BLaER1 treated with 17β-estradiol and CSF1 and Interleukin-3, amounts not matched to agents 10 nM and 100 nM (cell line): ENCODE data around the gene POU5F1.
"Not testable (repeated sequence)": the region's sequence is repeated elsewhere in the genome, so short reads cannot be mapped to it uniquely, and the experiment has no call there.

Experiments
- H3K27ac ChIP-seq, 11 experiments: shearing (Covaris generic); formaldehyde crosslinking; 2 replicates each; pipeline ENCODE4 v1.8.1; 2022
- H3K27me3 ChIP-seq, 11 experiments: shearing (Covaris generic); formaldehyde crosslinking; 2 replicates each; pipeline ENCODE4 v1.8.1; 2022
- H3K36me3 ChIP-seq, 11 experiments: shearing (Covaris generic); formaldehyde crosslinking; 2 replicates each; pipeline ENCODE4 v1.8.1; 2022
- H3K4me1 ChIP-seq, 10 experiments: shearing (Covaris generic); formaldehyde crosslinking; 2 replicates each; pipeline ENCODE4 v1.8.1; 2022
- H3K4me2 ChIP-seq, 11 experiments: shearing (Covaris generic); formaldehyde crosslinking; 2 replicates each; pipeline ENCODE4 v1.8.1; 2022
- H3K4me3 ChIP-seq, 10 experiments: shearing (Covaris generic); formaldehyde crosslinking; 2 replicates each; pipeline ENCODE4 v1.8.1; 2022
- H3K9ac ChIP-seq, 11 experiments: shearing (Covaris generic); formaldehyde crosslinking; 2 replicates each; pipeline ENCODE4 v1.8.1; 2022
- H3K9me3 ChIP-seq, 11 experiments: shearing (Covaris generic); formaldehyde crosslinking; replicated peaks in 1 of 11; 2 replicates each; pipeline ENCODE4 v1.8.1; 2022
- H4K20me1 ChIP-seq, 11 experiments: shearing (Covaris generic); formaldehyde crosslinking; 2 replicates each; pipeline ENCODE4 v1.8.1; 2022
- Cebpa-rat ChIP-seq, 11 experiments: shearing (Covaris generic); IDR thresholded peaks; 2 replicates each; pipeline ENCODE4 v1.8.1; 2022

POU5F1 gene

DNA sequence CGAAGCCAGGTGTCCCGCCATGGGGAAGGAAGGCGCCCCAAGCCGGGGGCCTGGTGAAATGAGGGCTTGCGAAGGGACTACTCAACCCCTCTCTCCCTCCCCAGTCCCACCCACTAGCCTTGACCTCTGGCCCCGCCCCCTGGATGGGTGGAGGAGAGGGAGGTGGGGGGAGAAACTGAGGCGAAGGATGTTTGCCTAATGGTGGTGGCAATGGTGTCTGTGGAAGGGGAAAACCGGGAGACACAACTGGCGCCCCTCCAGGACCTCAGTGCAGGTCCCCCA is at the start of gene POU5F1:
POU5F1 (minus strand) TSS at position 83 of the 282 bp plus-strand sequence; CDS start at position 21, 62 bp downstream.
- no peak within 1 kb of the TSS for H3K4me3 ChIP-seq
- H3K27ac ChIP-seq: no peak within 1 kb of the TSS
- H3K9ac ChIP-seq: no peak within 1 kb of the TSS

DNA sequence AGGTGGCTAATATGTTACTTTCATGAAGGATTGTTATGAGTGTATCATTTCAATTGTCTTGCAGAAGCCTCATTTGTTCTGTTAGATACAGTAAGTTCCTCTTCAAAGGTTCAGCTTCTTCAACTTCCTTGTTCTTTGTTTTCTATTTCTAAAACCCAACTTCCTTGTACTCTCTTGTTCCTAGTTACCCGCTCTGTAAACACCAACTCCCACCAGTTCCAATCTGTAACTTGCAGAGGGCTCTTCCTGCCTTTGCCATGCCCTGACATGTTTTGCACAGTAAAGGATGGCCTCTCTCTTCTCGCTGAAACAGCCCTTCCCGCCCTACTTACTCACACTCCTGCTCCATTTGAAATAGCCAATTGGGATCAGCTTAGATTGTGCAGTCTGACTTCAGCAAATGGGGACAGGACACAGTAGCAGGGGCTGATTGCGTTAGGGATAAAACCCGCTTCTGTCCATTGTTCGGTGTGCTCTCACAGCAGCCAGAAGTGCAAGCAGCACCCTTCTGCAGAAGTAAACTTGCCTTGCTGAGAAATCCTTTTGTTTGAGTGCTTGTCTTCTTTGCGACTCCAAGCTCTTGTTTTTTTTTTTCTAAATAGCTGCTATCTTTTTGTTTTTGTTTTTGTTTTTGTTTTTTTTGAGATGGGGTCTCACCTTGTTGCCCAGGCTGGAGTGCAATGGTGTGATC is 45.9 kb upstream of the POU5F1 start:
- H3K36me3 ChIP-seq: no peaks in the 10 kb centered on the region
- H4K20me1 ChIP-seq: no peaks in the 10 kb centered on the region
- no peak for TF ChIP-seq Cebpa-rat (IDR thresholded peaks at IDR 0.05)
- peak overlapping the region in 9 of 11 experiments; percentile 58 to 86 (median 70); a peak in 18 of 22 replicates for H3K27ac ChIP-seq
- H3K27me3 ChIP-seq: no peaks in the 10 kb centered on the region
- peak overlapping the region in 5 of 10 experiments; percentile 12 to 26 (median 20); a peak in 2 of 20 replicates for H3K4me3 ChIP-seq
- peak overlapping the region; percentile 4 to 85 (median 66); a peak in 17 of 22 replicates for H3K4me2 ChIP-seq
- peaks cover 22 to 36% (median 30%) of the 10 kb centered on the region in 11 experiments for H3K9me3 ChIP-seq
- peaks cover 0 to 22% (median 16%) of the 10 kb centered on the region in 10 experiments; a peak in 15 of 20 replicates for H3K4me1 ChIP-seq
- peak overlapping the region in 6 of 11 experiments; percentile 6 to 61 (median 50); a peak in 10 of 22 replicates for H3K9ac ChIP-seq

More for the DNA sequence above, at the start of gene POU5F1:
- no peak within 1 kb of the TSS for H3K4me2 ChIP-seq
- no peaks in the 10 kb centered on the region for H3K27me3 ChIP-seq
- H3K4me1 ChIP-seq: no peaks in the 10 kb centered on the region
- no peak for TF ChIP-seq Cebpa-rat (IDR thresholded peaks at IDR 0.05)
- no peaks in the 10 kb centered on the region for H4K20me1 ChIP-seq
- H3K36me3 ChIP-seq: peaks cover 0 to 11% (median 0%) of the 10 kb centered on the region in 11 experiments; a peak in 1 of 22 replicates
- H3K9me3 ChIP-seq: no peaks in the 10 kb centered on the region

DNA sequence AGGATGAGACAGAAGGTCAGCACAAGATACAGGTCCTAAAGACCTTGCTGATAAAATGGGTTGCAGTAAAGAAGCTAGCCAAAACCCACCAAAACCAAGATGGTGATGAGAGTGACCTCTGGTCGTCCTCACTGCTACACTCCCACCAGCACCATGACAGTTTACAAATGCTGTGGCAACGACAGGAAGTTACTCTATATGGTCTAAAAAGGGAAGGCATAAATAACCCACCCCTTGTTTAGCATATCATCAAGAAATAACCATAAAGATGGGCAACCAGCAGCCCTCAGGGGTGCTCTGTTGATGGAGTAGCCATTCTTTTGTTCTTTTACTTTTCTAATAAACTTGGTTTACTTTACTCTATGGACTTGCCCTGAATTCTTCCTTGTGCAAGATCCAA is 44.7 kb upstream of the POU5F1 start:
- Histone ChIP-seq H3K27ac (peak overlapping the region in 9 of 11 experiments; percentile 58 to 86 (median 70); a peak in 13 of 22 replicates), H3K4me1 (peaks cover 0 to 22% (median 16%) of the 10 kb centered on the region in 10 experiments; a peak in 15 of 20 replicates), H3K4me3 (peak overlapping the region in 3 of 10 experiments; percentile 17 to 26 (median 25); a peak in 1 of 20 replicates), H3K9me3 (peaks cover 22 to 36% (median 30%) of the 10 kb centered on the region in 11 experiments), H3K4me2 (peak overlapping the region in 9 of 11 experiments; percentile 4 to 85 (median 69); a peak in 18 of 22 replicates), H3K9ac (0 out of 22 replicates have a peak overlapping the region, but pooled peaks of 1 of the 11 experiments have one; percentile 61)
- H3K27me3 ChIP-seq, H3K36me3 ChIP-seq, H4K20me1 ChIP-seq: not testable (repeated sequence)

DNA sequence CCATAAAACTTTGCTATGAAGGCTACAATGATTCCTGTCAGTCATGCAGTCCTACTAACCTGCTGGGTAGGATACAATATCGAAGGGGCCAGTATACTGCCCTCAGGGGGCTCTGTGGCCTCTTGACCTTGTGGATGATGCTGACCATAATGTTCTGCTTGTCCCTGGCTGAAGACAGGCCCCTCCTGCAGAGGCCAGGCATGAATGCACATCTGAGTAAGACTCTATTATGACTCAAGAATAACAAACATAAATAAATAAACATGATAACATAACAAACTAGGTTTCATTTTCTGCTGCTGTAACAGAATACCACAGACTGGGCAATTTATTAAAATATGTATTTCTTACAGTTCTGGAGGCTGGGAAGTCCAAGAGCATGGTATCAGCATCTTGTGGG is 44.0 kb upstream of the POU5F1 start:
- H3K36me3 ChIP-seq: no peaks in the 10 kb centered on the region
- H3K27me3 ChIP-seq: no peaks in the 10 kb centered on the region
- no peak overlapping the region for H3K4me3 ChIP-seq
- H3K27ac ChIP-seq: peak overlapping the region in 3 of 11 experiments; percentile 67 to 86 (median 80); a peak in 3 of 22 replicates
- H3K4me2 ChIP-seq: peak overlapping the region in 1 of 11 experiments; percentile 85; a peak in 1 of 22 replicates
- H3K9me3 ChIP-seq: peaks cover 22 to 36% (median 30%) of the 10 kb centered on the region in 11 experiments
- no peak for TF ChIP-seq Cebpa-rat (IDR thresholded peaks at IDR 0.05)
- peaks cover 0 to 22% (median 16%) of the 10 kb centered on the region in 10 experiments; a peak in 15 of 20 replicates for H3K4me1 ChIP-seq
- no peak overlapping the region for H3K9ac ChIP-seq
- no peaks in the 10 kb centered on the region for H4K20me1 ChIP-seq

DNA sequence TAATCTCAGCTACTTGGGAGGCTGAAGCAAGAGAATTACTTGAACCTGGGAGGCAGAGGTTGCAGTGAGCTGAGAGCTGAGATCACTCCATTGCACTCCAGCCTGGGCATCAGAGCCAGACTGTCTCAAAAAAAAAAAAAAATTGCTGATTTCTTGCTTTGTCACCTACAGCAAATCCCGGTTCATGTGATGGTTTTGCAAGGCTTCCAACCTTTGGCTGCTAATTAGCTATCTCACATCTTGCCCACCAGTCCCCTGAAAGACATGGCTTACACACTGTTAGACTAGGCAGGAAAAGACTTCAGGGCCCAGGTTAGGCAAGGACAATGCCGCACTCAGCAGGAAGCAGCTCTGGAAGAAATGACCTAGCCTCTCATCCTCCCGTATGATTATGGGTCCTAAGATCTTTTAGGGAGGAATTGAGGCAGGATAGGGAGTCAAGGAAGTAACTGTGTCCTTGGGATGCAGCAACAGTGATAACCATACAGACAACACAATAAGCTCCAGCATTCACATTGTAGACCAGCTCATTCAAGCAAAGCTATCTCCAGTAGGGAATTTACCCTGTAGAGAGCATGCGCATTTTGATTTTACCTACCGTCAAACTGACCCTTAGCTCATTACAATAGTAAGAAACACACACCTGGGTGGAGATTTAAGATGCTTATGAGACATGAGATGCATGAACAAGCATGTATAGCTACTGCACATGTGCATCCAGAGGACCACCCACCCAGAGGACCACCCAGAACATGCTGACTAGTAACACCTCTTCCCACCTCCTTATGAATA is 40.5 kb upstream of the POU5F1 start:
- Histone ChIP-seq H3K27ac (no peak overlapping the region), H3K27me3 (no peaks in the 10 kb centered on the region), H3K36me3 (no peaks in the 10 kb centered on the region), H3K4me2 (no peak overlapping the region), H3K4me3 (no peak overlapping the region), H4K20me1 (no peaks in the 10 kb centered on the region), H3K9ac (no peak overlapping the region), H3K4me1 (peaks cover 12 to 23% (median 17%) of the 10 kb centered on the region in 10 experiments), H3K9me3 (peaks cover 7 to 16% (median 11%) of the 10 kb centered on the region in 11 experiments; a peak in 19 of 22 replicates)
- TF ChIP-seq Cebpa-rat (IDR thresholded peaks at IDR 0.05): no peak

DNA sequence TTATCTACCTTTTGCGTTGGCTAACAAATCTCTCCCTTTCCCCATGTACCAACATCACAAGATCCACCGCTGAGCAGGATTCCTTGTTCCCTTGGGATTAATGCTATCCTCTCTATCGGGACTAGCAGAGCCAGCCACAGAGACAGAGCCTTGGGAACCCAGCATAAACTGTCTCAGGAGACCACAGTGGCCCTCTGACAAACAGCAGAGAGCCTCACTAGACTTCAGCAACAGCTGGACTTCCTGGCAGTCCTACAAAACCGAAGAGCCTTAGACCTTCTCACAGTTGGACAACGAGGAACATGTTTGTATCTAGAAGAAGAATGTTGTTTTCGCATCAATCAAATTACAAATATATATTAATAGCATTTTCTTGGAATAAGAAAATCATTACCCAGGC is 39.6 kb upstream of the POU5F1 start:
- H3K4me1 ChIP-seq: peaks cover 4 to 26% (median 11%) of the 10 kb centered on the region in 10 experiments
- H3K4me3 ChIP-seq: no peak overlapping the region
- TF ChIP-seq Cebpa-rat (IDR thresholded peaks at IDR 0.05): no peak
- H4K20me1 ChIP-seq: no peaks in the 10 kb centered on the region
- no peak overlapping the region for H3K9ac ChIP-seq
- H3K27me3 ChIP-seq: no peaks in the 10 kb centered on the region
- H3K9me3 ChIP-seq: peaks cover 0 to 10% (median 6%) of the 10 kb centered on the region in 11 experiments; a peak in 12 of 22 replicates
- no peaks in the 10 kb centered on the region for H3K36me3 ChIP-seq
- no peak overlapping the region for H3K27ac ChIP-seq
- no peak overlapping the region for H3K4me2 ChIP-seq

DNA sequence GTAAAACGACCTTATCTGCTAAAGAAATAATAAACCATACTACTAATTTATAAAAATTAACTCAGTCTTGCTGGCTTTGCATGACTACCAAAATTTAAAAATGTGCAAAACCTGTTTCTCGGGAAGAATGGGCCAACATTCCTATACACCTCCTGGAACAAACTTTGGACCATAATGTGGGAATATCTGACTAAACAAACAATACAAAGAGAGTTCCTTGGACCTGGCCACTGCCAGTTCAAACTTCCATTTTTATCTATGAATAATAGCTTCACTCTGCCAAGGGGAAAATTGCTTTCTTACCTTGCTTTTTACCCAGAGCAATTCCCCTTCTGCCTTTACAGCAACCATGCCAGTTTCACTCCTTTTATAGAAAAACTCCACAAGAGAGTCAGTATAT is 38.7 kb upstream of the POU5F1 start:
- H4K20me1 ChIP-seq: no peaks in the 10 kb centered on the region
- no peak overlapping the region for H3K4me2 ChIP-seq
- H3K9me3 ChIP-seq: no peaks in the 10 kb centered on the region
- no peaks in the 10 kb centered on the region for H3K36me3 ChIP-seq
- H3K4me1 ChIP-seq: peaks cover 8 to 35% (median 19%) of the 10 kb centered on the region in 10 experiments
- no peak overlapping the region for H3K9ac ChIP-seq
- H3K27ac ChIP-seq: no peak overlapping the region
- no peak overlapping the region for H3K4me3 ChIP-seq
- H3K27me3 ChIP-seq: no peaks in the 10 kb centered on the region
- TF ChIP-seq Cebpa-rat (IDR thresholded peaks at IDR 0.05): no peak

DNA sequence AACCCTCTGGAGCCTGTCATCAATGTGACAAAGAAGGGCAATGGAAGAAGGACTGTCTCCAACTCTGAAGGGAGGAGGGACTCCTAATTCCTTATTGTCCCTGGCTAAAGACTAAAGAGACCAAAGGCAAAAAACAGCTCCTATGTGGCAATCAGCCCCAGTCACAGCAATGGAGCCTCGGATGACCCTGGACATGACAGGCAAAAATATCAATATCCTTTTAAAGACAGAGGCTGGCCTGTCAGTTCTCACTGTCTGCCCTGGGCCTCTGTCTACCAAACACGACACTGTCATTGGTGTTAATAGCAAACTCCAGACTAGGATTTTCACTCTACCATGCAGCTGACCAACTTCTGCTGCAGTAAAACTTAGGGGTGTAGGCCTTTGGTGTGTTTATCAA is 38.0 kb upstream of the POU5F1 start:
- H4K20me1 ChIP-seq: no peaks in the 10 kb centered on the region
- H3K4me2 ChIP-seq: peak overlapping the region in 1 of 11 experiments; percentile 39; a peak in 1 of 22 replicates
- no peaks in the 10 kb centered on the region for H3K36me3 ChIP-seq
- H3K9ac ChIP-seq: no peak overlapping the region
- no peaks in the 10 kb centered on the region for H3K9me3 ChIP-seq
- H3K4me3 ChIP-seq: no peak overlapping the region
- H3K27me3 ChIP-seq: no peaks in the 10 kb centered on the region
- peaks cover 10 to 38% (median 21%) of the 10 kb centered on the region in 10 experiments for H3K4me1 ChIP-seq
- peak overlapping the region in 2 of 11 experiments; percentile 45 to 62; a peak in 2 of 22 replicates for H3K27ac ChIP-seq
- no peak for TF ChIP-seq Cebpa-rat (IDR thresholded peaks at IDR 0.05)

DNA sequence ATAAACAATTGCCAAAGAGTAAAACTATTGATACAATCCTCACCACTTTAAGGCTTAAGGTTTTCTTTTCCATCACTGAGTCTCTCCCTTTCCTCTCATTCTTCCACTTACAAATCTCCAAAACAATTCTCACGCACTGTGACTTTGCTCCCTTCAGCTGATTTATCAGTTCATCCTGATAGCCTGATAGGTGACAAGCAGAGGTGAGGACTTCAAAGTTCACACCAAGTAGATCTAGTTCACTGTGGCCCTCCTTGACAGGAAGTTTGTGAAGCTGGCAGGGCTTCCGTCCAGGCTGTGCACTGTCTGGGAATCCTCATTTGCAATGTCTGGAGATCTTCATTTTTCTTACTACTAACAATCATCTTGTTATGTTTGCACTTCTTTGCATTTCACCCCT is 35.2 kb upstream of the POU5F1 start:
- Histone ChIP-seq H3K4me3 (no peak overlapping the region), H3K9ac (no peak overlapping the region), H3K4me2 (no peak overlapping the region), H3K9me3 (peaks cover 0 to 9% (median 6%) of the 10 kb centered on the region in 11 experiments; a peak in 15 of 22 replicates), H3K27ac (peak overlapping the region in 4 of 11 experiments; percentile 37 to 88 (median 67); a peak in 5 of 22 replicates), H3K4me1 (peaks cover 28 to 59% (median 47%) of the 10 kb centered on the region in 10 experiments), H4K20me1 (no peaks in the 10 kb centered on the region; a peak in 1 of 22 replicates), H3K36me3 (peaks cover 0 to 10% (median 5%) of the 10 kb centered on the region in 11 experiments; a peak in 11 of 22 replicates), H3K27me3 (no peaks in the 10 kb centered on the region)
- TF ChIP-seq Cebpa-rat (IDR thresholded peaks at IDR 0.05): no peak
